Natural killer cell (primary cell): ENCODE data around the gene FBN1. TPM values are rescaled to one million over a fixed set of nuclear protein-coding genes. Genes with fewer than 3 reads are reported as not detected.

ENCODE experiments used
- ATAC-seq, 3 donors: fragments of 150-1000 bp in 2 of 3; fragments of 200-7000 bp in 1 of 3; cut with Tn5 transposase; 1 replicate in 1 of 3; 2 replicates in 2 of 3; pipeline ENCODE4 v1.10.0; 2021; ENCODE audit warnings: mild to moderate bottlenecking in 2 of 3, moderate library complexity in 2 of 3
- DNase-seq, 2 donors: peaks; one replicate each; pipeline versions ENCODE4 v3.0.0 to v3.0.0-alpha.2; 2013 to 2021; ENCODE audit warnings: mixed read lengths in 1 of 2
- H3K27ac ChIP-seq: one replicate; pipeline ENCODE4 v1.5.1; 2013; ENCODE audit warnings: mild to moderate bottlenecking, low read length
- H3K27me3 ChIP-seq: one replicate; pipeline ENCODE4 v1.6.1; 2013; ENCODE audit warnings: low read length; ENCODE audit not compliant: control insufficient read depth, insufficient read depth
- H3K36me3 ChIP-seq: one replicate; pipeline ENCODE4 v1.6.1; 2013; ENCODE audit warnings: low read length; ENCODE audit not compliant: control insufficient read depth, insufficient read depth
- H3K4me1 ChIP-seq: one replicate; pipeline ENCODE4 v1.6.1; 2013; ENCODE audit warnings: low read length; ENCODE audit not compliant: control insufficient read depth, insufficient read depth
- H3K4me3 ChIP-seq: one replicate; pipeline ENCODE4 v1.5.1; 2013; ENCODE audit warnings: low read length
- H3K9me3 ChIP-seq: one replicate; pipeline ENCODE4 v1.6.1; 2013; ENCODE audit warnings: low read length; ENCODE audit not compliant: control insufficient read depth, insufficient read depth
- H3K27ac Mint-ChIP-seq, 2 donors: one replicate each; pipeline ENCODE4 v1.8.0; 2022; ENCODE audit warnings: mild to moderate bottlenecking in 2 of 2, mixed read lengths in 2 of 2, moderate library complexity in 1 of 2
- H3K27me3 Mint-ChIP-seq, 2 donors: one replicate each; pipeline ENCODE4 v1.8.0; 2022; ENCODE audit warnings: low read depth in 2 of 2, mixed read lengths in 2 of 2
- H3K36me3 Mint-ChIP-seq: one replicate; pipeline ENCODE4 v1.8.0; 2022; ENCODE audit warnings: mixed read lengths
- H3K4me1 Mint-ChIP-seq, 2 donors: one replicate each; pipeline ENCODE4 v1.8.0; 2022; ENCODE audit warnings: mixed read lengths in 2 of 2
- H3K4me3 Mint-ChIP-seq: one replicate; pipeline ENCODE4 v1.8.0; 2022; ENCODE audit warnings: mild to moderate bottlenecking, moderate library complexity, mixed read lengths
- H3K9me3 Mint-ChIP-seq, 2 donors: one replicate each; pipeline ENCODE4 v1.8.0; 2022; ENCODE audit warnings: mixed read lengths in 2 of 2
- CTCF ChIP-seq: fragments of 200-600 bp; IDR thresholded peaks from one replicate; pipeline ENCODE4 v1.8.0; 2022; ENCODE audit warnings: antibody characterized with exemption
- WGBS: methylation state at CpG from one replicate; pipeline ENCODE4 v1.1.7; 2013; ENCODE audit warnings: missing lambda C conversion rate; ENCODE audit not compliant: insufficient coverage; 5-methylcytosine and 5-hydroxymethylcytosine counted together
- intact Hi-C: fragments of 100-400 bp; cut with micrococcal nuclease; formaldehyde crosslinking; loops from one replicate; pipeline ENCODE4 v1.14.2; 2022
- total RNA-seq, 4 donors: library from RNA; stranded (reverse); fragments of 120-200 nt in 1 of 4; gene quantifications; one replicate each; pipeline versions ENCODE4 v1.2.3 to v1.2.4, GENCODE V29; 2013 to 2022

FBN1 gene
- total RNA-seq, 3 donors from 2014 or later (not counting 1 experiment from before 2014, with no cell fraction given): 0.33 to 0.54 (median 0.33) TPM

- H3K4me1 ChIP-seq: no peaks in the 10 kb centered on the region
- WGBS: 96% methylated on average over 6 of the region's 6 CpGs
- H3K27me3 ChIP-seq: no peaks in the 10 kb centered on the region
- no peak for TF ChIP-seq CTCF
- Mint-ChIP-seq H3K27me3 (no peaks in the 10 kb centered on the region), H3K36me3 (no peaks in the 10 kb centered on the region), H3K4me1 (peaks cover 0 to 5% of the 10 kb centered on the region in 2 donors), H3K27ac (no peak overlapping the region), H3K9me3 (no peaks in the 10 kb centered on the region), H3K4me3 (no peak overlapping the region)
- H3K27ac ChIP-seq: no peak overlapping the region
- no peaks in the 10 kb centered on the region for H3K36me3 ChIP-seq
- no peak overlapping the region for H3K4me3 ChIP-seq
- no peaks in the 10 kb centered on the region for H3K9me3 ChIP-seq
- DNase-seq (no peak), ATAC-seq (no peak)
- intact Hi-C loops: no loop called here
Measured at GRCh38 chr15:48469271-48469670, 176.2 kb downstream of the FBN1 start.

GRCh38 chr15:48467801-48468200, 177.7 kb downstream of the FBN1 start:
- Histone ChIP-seq H3K27ac (no peak overlapping the region), H3K36me3 (no peaks in the 10 kb centered on the region), H3K4me1 (no peaks in the 10 kb centered on the region), H3K4me3 (no peak overlapping the region), H3K27me3 (no peaks in the 10 kb centered on the region), H3K9me3 (no peaks in the 10 kb centered on the region)
- H3K27me3 Mint-ChIP-seq: no peaks in the 10 kb centered on the region
- H3K4me1 Mint-ChIP-seq: peaks cover 0 to 3% of the 10 kb centered on the region in 2 donors
- no peak for ATAC-seq
- H3K4me3 Mint-ChIP-seq: no peak overlapping the region
- no peak for TF ChIP-seq CTCF
- no peak overlapping the region for H3K27ac Mint-ChIP-seq
- 95% methylated on average over 3 of the region's 4 CpGs for WGBS
- H3K9me3 Mint-ChIP-seq: no peaks in the 10 kb centered on the region
- no peaks in the 10 kb centered on the region for H3K36me3 Mint-ChIP-seq
- intact Hi-C loops: no loop called here
- no peak for DNase-seq

- H3K4me1 Mint-ChIP-seq: no peaks in the 10 kb centered on the region
- H3K27ac ChIP-seq: no peak overlapping the region
- no peaks in the 10 kb centered on the region for H3K9me3 ChIP-seq
- intact Hi-C loops: no loop called here
- no peak for TF ChIP-seq CTCF
- DNase-seq (no peak), ATAC-seq (no peak)
- no peaks in the 10 kb centered on the region for H3K4me1 ChIP-seq
- H3K36me3 Mint-ChIP-seq: no peaks in the 10 kb centered on the region
- H3K27me3 Mint-ChIP-seq: no peaks in the 10 kb centered on the region
- H3K4me3 Mint-ChIP-seq: no peak overlapping the region
- H3K4me3 ChIP-seq: no peak overlapping the region
- no peak overlapping the region for H3K27ac Mint-ChIP-seq
- no peaks in the 10 kb centered on the region for H3K36me3 ChIP-seq
- H3K9me3 Mint-ChIP-seq: no peaks in the 10 kb centered on the region
- WGBS: 100% methylated on average over 1 of the region's 1 CpG
- no peaks in the 10 kb centered on the region for H3K27me3 ChIP-seq
Measured at GRCh38 chr15:48466820-48467219, 178.7 kb downstream of the FBN1 start.

GRCh38 chr15:48466079-48466478, 179.4 kb downstream of the FBN1 start:
- ATAC-seq: no peak
- Histone ChIP-seq H3K27me3 (no peaks in the 10 kb centered on the region), H3K9me3 (no peaks in the 10 kb centered on the region), H3K4me1 (no peaks in the 10 kb centered on the region), H3K27ac (no peak overlapping the region), H3K4me3 (no peak overlapping the region), H3K36me3 (no peaks in the 10 kb centered on the region)
- intact Hi-C loops: no loop called here
- Mint-ChIP-seq H3K4me1 (no peaks in the 10 kb centered on the region), H3K36me3 (no peaks in the 10 kb centered on the region), H3K4me3 (no peak overlapping the region), H3K27ac (no peak overlapping the region), H3K9me3 (no peaks in the 10 kb centered on the region), H3K27me3 (no peaks in the 10 kb centered on the region)
- no peak for DNase-seq
- TF ChIP-seq CTCF: no peak
